GM18511 (cell line): Measurements from ENCODE around the gene OSTC.
"Not testable (repeated sequence)": the region's sequence is repeated elsewhere in the genome, so short reads cannot be mapped to it uniquely, and the experiment has no call there.

ENCODE experiments used
- ATAC-seq: cut with Tn5 transposase; IDR thresholded peaks from one replicate; pipeline ENCODE4 v1.9.1; 2021; ENCODE audit warnings: mild to moderate bottlenecking, moderate library complexity; ENCODE audit not compliant: unreplicated experiment

The OSTC gene

DNA sequence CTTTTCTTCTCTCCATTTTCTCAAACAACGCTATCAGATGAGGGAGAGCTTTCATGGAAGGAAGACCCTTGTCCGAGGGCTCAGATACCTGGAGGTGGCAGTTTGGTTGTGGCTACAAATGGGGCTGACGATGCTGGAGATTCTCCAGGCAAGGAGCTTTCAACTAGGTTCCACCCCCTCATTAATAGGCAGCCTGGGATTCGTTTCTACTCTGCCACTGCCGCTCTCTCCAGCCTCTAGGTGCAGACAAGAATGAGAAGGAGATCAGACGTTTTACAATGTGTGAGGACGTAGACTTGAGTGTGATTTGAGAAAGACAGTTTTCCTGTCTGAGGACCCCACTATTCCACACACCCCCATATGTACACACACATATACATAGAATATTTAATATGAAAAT is 59.3 kb downstream of the OSTC start:
- no peak for ATAC-seq

DNA sequence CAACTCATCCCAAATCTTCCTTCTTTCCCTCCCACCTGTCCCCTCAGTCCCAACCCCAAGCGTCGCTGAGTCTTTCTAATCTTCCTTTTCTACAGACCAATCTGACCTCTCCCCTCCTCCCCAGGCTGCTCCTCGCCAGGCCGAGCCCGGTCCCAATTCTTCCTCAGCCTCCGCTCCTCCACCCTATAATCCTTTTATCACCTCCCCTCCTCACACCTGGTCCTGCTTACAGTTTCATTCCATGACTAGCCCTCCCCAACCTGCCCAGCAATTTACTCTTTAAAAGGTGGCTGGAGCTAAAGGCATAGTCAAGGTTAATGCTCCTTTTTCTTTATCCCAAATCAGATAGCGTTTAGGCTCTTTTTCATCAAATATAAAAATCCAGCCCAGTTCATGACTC is 60.2 kb downstream of the OSTC start:
- ATAC-seq: not testable (repeated sequence)

DNA sequence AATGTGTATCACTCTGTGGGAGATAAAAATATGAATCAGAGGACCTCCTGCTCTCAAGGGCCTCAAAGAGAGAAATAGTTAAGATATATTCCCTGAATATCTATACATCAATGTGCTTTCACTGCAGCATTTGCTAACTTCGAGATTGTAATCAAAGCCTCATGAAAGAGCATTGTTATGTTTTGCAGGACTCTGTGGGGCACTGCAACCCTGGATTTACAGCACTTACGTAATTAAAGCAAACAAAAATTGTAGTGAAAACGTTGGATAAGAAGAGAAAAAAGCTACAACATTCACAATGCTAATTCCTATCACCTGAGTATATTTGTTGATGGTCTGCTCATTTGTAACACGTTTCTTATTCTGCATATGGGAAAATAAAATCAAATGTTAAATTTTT is 64.5 kb downstream of the OSTC start:
- no peak for ATAC-seq

- no peak for ATAC-seq
Measured at GRCh38 chr4:108716340-108716739, 65.9 kb downstream of the OSTC start.

- no peak for ATAC-seq
Measured at GRCh38 chr4:108717386-108717785, 67.0 kb downstream of the OSTC start.
